Measurements from ENCODE around the gene THRA. TPM values are rescaled to one million over a fixed set of nuclear protein-coding genes. Genes with fewer than 3 reads are reported as not detected.

THRA gene
- total and polyA plus RNA-seq, 12 donors: 29.8 to 102 (median 67.1) TPM

DNA sequence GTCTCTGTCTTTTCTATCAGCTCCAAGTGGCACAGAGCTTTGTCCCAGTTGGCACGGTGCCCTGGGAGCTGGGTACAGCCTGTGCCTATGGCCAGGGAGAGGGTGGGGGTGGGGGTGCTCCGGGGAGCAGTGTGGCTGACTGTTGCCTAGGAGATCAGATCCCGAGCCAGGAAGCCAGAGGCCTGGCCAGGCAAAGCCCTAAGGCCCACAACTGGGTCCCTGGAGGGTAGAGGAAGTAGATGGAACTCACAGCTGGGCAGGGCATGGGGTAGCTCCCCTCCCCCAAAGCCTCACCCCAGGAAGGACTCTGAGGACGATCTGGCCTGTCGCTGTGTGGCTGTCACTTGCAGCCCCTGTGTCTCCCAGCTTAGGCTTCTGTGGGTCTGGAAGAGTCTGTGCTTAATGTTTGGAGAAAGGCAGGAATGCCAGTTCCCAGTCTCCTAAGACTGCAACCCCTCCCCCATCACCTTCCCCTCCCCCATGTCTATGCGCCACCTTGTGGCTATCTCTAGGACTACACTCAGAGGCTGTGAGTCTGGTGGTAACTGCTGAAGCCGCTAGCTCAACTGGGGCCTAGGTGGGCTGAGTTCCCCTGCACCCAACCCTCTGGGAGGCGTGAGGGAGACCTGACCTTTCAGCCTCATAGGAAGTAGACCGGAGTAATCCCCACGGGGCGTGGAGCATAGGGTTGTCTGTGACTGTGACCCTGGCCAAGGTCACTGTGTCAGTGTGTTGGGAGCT lies 12.6 kb downstream of the THRA start:
- intact Hi-C loops (cut with DNase I): loop anchor here in 2 of 10 donors (1.0 to 5.0 kb wide), 3 partner anchors 13 to 38 kb away; partner anchors contain the start of gene THRA (in 1 of the 2)

DNA sequence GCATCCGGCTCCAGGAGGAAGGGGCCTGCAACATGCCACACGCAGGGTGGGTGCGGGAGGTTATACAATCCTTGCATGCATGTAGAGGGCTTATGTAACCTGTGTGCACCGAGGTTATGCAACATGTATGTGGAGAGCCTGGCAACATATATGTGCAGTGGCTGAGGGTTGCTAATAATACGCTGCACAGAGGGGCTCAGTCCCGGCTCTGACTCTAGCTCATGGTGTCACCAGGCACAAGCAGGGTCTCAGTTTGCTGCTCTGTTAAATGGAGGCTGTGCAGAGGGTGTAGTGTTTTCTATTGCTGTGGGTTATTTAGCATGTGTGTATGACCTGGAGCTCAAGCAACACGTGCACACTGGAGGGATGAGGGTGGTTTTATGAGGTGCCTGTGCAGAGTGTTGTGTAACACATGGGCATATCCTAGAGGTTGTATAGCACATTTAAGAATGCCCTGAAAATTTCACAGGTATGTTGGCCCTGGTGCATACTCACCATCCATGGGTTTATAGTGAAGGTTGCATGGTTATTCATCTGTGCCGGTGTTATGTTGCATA lies 13.3 kb downstream of the THRA start:
- TF ChIP-seq, protein P1, sequence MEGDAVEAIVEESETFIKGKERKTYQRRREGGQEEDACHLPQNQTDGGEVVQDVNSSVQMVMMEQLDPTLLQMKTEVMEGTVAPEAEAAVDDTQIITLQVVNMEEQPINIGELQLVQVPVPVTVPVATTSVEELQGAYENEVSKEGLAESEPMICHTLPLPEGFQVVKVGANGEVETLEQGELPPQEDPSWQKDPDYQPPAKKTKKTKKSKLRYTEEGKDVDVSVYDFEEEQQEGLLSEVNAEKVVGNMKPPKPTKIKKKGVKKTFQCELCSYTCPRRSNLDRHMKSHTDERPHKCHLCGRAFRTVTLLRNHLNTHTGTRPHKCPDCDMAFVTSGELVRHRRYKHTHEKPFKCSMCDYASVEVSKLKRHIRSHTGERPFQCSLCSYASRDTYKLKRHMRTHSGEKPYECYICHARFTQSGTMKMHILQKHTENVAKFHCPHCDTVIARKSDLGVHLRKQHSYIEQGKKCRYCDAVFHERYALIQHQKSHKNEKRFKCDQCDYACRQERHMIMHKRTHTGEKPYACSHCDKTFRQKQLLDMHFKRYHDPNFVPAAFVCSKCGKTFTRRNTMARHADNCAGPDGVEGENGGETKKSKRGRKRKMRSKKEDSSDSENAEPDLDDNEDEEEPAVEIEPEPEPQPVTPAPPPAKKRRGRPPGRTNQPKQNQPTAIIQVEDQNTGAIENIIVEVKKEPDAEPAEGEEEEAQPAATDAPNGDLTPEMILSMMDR (IDR thresholded peaks at IDR 0.05): no peak
- peaks cover 41 to 68% (median 61%) of the 10 kb centered on the region in 9 donors for H3K4me1 ChIP-seq
- intact Hi-C loops (cut with DNase I): loop anchor here in 2 of 10 donors (1.0 to 5.0 kb wide), 4 partner anchors 14 to 39 kb away; partner anchors contain the start of gene THRA (in 1 of the 2)
- H3K36me3 ChIP-seq: peaks cover 0 to 64% (median 29%) of the 10 kb centered on the region in 9 donors
- ATAC-seq: no peak
- WGBS, 2 donors: 26 to 29% methylated on average over 8 of the region's 8 CpGs
- H3K27me3 ChIP-seq: no peaks in the 10 kb centered on the region
- H3K9me3 ChIP-seq: no peaks in the 10 kb centered on the region
- no peak for DNase-seq
- peak overlapping the region in 5 of 10 donors; percentile 2 to 28 (median 23) for H3K4me3 ChIP-seq
- H3K27ac ChIP-seq: peak overlapping the region; percentile 74 to 99 (median 90)

More for the DNA sequence above, 12.6 kb downstream of the THRA start:
- DNase-seq (peak; percentile 80 to 85), ATAC-seq (peak; percentile 53 to 77 (median 70))
- Histone ChIP-seq H3K9me3 (no peaks in the 10 kb centered on the region), H3K4me3 (peak overlapping the region in 6 of 10 donors; percentile 1 to 28 (median 16)), H3K36me3 (peaks cover 0 to 58% (median 29%) of the 10 kb centered on the region in 9 donors), H3K27me3 (no peaks in the 10 kb centered on the region), H3K4me1 (peaks cover 44 to 75% (median 67%) of the 10 kb centered on the region in 9 donors), H3K27ac (peak overlapping the region; percentile 74 to 99 (median 90))
- TF ChIP-seq, protein P1 (IDR thresholded peaks at IDR 0.05): peak; percentile 70 to 89 (median 86)
- WGBS, 2 donors: 5 to 7% methylated on average over 11 of the region's 11 CpGs

DNA sequence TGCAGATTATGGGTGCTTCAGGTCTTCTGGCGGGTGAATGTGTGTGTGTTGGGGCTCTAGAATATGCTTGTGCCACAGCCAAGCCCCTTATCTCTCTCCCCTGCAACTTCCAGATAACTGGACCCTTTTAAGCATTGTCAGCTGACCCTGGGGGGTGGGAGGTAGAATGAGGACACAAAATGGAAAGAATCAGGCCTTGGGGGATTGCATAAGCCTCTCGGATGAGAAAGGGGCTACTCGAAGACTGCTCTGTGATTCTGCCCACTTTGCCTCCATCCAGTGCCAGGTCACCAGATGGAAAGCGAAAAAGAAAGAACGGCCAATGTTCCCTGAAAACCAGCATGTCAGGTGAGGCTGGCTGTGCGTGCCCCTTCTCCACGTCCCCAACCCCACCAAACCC lies 13.8 kb downstream of the THRA start:
- DNase-seq (peak in 1 of 2 donors; percentile 4), ATAC-seq (no peak)
- H3K9me3 ChIP-seq: no peaks in the 10 kb centered on the region
- peaks cover 36 to 63% (median 55%) of the 10 kb centered on the region in 9 donors for H3K4me1 ChIP-seq
- peaks cover 0 to 70% (median 29%) of the 10 kb centered on the region in 9 donors for H3K36me3 ChIP-seq
- 55 to 64% methylated on average over 7 of the region's 7 CpGs for WGBS, 2 donors
- H3K27me3 ChIP-seq: no peaks in the 10 kb centered on the region
- no peak overlapping the region for H3K4me3 ChIP-seq
- TF ChIP-seq, protein P1 (IDR thresholded peaks at IDR 0.05): no peak
- peak overlapping the region in 9 of 10 donors; percentile 18 to 99 (median 90) for H3K27ac ChIP-seq
- intact Hi-C loops (cut with DNase I): loop anchor here in 2 of 10 donors (2.0 to 5.0 kb wide), 2 partner anchors 16 to 39 kb away; no protein-coding TSS in a partner anchor

DNA sequence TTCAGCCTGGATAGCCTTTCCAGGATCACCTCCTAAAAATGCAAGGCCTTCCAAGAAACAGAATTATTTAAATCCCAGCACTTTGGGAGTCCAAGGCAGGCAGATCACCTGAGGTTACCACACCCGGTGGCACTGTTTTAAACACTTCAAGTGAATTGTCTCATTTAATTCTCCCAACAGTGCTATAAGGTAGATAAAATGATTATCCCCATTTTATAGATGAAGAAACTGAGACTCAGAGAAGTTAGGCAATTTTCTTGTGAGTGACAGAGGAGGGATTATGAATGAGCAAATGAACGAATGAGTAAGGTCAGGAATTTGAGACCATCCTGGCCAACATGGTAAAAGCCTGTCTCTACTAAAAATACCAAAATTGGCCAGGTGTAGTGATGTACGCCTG lies 16.8 kb downstream of the THRA start:
- DNase-seq: no peak
- Histone ChIP-seq H3K9me3 (no peaks in the 10 kb centered on the region), H3K36me3 (peaks cover 0 to 83% (median 39%) of the 10 kb centered on the region in 9 donors), H3K27ac (no peak overlapping the region), H3K4me1 (peaks cover 16 to 33% (median 26%) of the 10 kb centered on the region in 9 donors), H3K4me3 (no peak overlapping the region), H3K27me3 (no peaks in the 10 kb centered on the region)
- intact Hi-C loops (cut with DNase I): loop anchor here in 2 of 10 donors (5.0 kb wide), 1 partner anchor 42 kb away; no protein-coding TSS in a partner anchor
- TF ChIP-seq, protein P1 (IDR thresholded peaks at IDR 0.05): no peak
- no peak for ATAC-seq
- WGBS, 2 donors: 89 to 94% methylated on average over 3 of the region's 3 CpGs
